Measurements from ENCODE around the gene FMO1.
"Not testable (repeated sequence)": the region's sequence is repeated elsewhere in the genome, so short reads cannot be mapped to it uniquely, and the experiment has no call there.

FMO1 gene

GRCh38 chr1:171220581-171221054, 27.7 kb upstream of the FMO1 start:
- Histone ChIP-seq H3K27ac (ENCODE audit: low read depth, low read length, poor library complexity, severe bottlenecking) (no peak overlapping the region), H3K36me3 (ENCODE audit: insufficient read depth, low read length) (no peaks in the 10 kb centered on the region), H3K79me2 (ENCODE audit: insufficient read depth, low read length) (no peaks in the 10 kb centered on the region), H3K9ac (ENCODE audit: low read length) (no peak overlapping the region), H3F3A (ENCODE audit: insufficient read depth, low read length) (no peaks in the 10 kb centered on the region), H3K4me2 (ENCODE audit: low read length) (no peak overlapping the region), H3K4me3 (ENCODE audit: low read depth, low read length, poor library complexity, severe bottlenecking) (no peak overlapping the region), H2AFZ (ENCODE audit: low read length) (no peak overlapping the region), H3K4me1 (ENCODE audit: insufficient read depth, low read length, severe bottlenecking) (no peaks in the 10 kb centered on the region), H3K9me2 (ENCODE audit: low read depth, low read length) (no peaks in the 10 kb centered on the region), H3K27me3 (ENCODE audit: insufficient read depth, low read length) (no peaks in the 10 kb centered on the region), H3K9me3 (ENCODE audit: low read length) (no peaks in the 10 kb centered on the region), H4K20me1 (ENCODE audit: insufficient read depth, low read length) (no peaks in the 10 kb centered on the region)
- TF ChIP-seq CTCF (IDR thresholded peaks at IDR 0.05; ENCODE audit: low read length) = no peak
- TF ChIP-seq EZH2 (IDR thresholded peaks at IDR 0.05; ENCODE audit: borderline replicate concordance, low read length) = no peak

- H3K79me2 ChIP-seq (ENCODE audit: insufficient read depth, low read length) = no peaks in the 10 kb centered on the region
- no peak overlapping the region for H3K9ac ChIP-seq (ENCODE audit: low read length)
- H3K9me3 ChIP-seq (ENCODE audit: low read length) = no peaks in the 10 kb centered on the region
- no peaks in the 10 kb centered on the region for H4K20me1 ChIP-seq (ENCODE audit: insufficient read depth, low read length)
- TF ChIP-seq EZH2 (IDR thresholded peaks at IDR 0.05; ENCODE audit: borderline replicate concordance, low read length) (no peak), CTCF (IDR thresholded peaks at IDR 0.05; ENCODE audit: low read length) (no peak)
- H3K9me2 ChIP-seq (ENCODE audit: low read depth, low read length) = no peaks in the 10 kb centered on the region
- H3K27me3 ChIP-seq (ENCODE audit: insufficient read depth, low read length) = no peaks in the 10 kb centered on the region
- H3K27ac ChIP-seq (ENCODE audit: low read depth, low read length, poor library complexity, severe bottlenecking) = no peak overlapping the region
- no peak overlapping the region for H3K4me3 ChIP-seq (ENCODE audit: low read depth, low read length, poor library complexity, severe bottlenecking)
- no peaks in the 10 kb centered on the region for H3F3A ChIP-seq (ENCODE audit: insufficient read depth, low read length)
- H3K4me1 ChIP-seq (ENCODE audit: insufficient read depth, low read length, severe bottlenecking) = no peaks in the 10 kb centered on the region
- H2AFZ ChIP-seq (ENCODE audit: low read length) = no peak overlapping the region
- no peaks in the 10 kb centered on the region for H3K36me3 ChIP-seq (ENCODE audit: insufficient read depth, low read length)
- H3K4me2 ChIP-seq (ENCODE audit: low read length) = no peak overlapping the region
Observed at GRCh38 chr1:171221665-171222591, 26.4 kb upstream of the FMO1 start.

- Histone ChIP-seq H3K4me2 (ENCODE audit: low read length) (no peak overlapping the region), H3K79me2 (ENCODE audit: insufficient read depth, low read length) (no peaks in the 10 kb centered on the region)
Observed at GRCh38 chr1:171222936-171223335, 25.4 kb upstream of the FMO1 start.

DNA sequence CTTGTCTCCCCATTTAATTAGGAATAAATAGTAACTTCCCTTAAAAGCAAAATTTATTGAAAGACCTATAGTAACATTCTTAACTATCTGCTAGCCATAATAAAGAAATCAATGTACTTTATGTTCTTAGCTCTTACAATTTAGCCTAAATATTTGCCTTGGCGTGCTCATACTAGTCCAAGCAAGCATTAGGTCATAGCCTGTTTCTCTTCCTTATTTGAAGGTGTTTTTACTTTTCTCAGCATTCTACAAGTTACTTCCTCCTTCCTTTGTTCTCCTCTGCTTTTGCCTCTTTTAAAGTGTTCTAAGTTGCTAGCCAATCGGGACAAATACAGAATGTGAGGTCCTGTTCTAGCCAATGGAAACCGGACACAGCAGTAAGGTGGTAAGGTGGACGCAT, 24.0 kb upstream of the FMO1 start:
- not testable (repeated sequence) for H3K4me1 ChIP-seq (ENCODE audit: insufficient read depth, low read length, severe bottlenecking); H2AFZ ChIP-seq (ENCODE audit: low read length); H3K9me3 ChIP-seq (ENCODE audit: low read length); H3K4me3 ChIP-seq (ENCODE audit: low read depth, low read length, poor library complexity, severe bottlenecking); H3F3A ChIP-seq (ENCODE audit: insufficient read depth, low read length); H3K36me3 ChIP-seq (ENCODE audit: insufficient read depth, low read length); H3K9ac ChIP-seq (ENCODE audit: low read length); H4K20me1 ChIP-seq (ENCODE audit: insufficient read depth, low read length); H3K27ac ChIP-seq (ENCODE audit: low read depth, low read length, poor library complexity, severe bottlenecking); H3K4me2 ChIP-seq (ENCODE audit: low read length); H3K27me3 ChIP-seq (ENCODE audit: insufficient read depth, low read length); H3K9me2 ChIP-seq (ENCODE audit: low read depth, low read length); H3K79me2 ChIP-seq (ENCODE audit: insufficient read depth, low read length)

More at GRCh38 chr1:171222936-171223335, 25.4 kb upstream of the FMO1 start:
- Histone ChIP-seq H3F3A (ENCODE audit: insufficient read depth, low read length) (no peaks in the 10 kb centered on the region), H4K20me1 (ENCODE audit: insufficient read depth, low read length) (no peaks in the 10 kb centered on the region), H3K4me1 (ENCODE audit: insufficient read depth, low read length, severe bottlenecking) (no peaks in the 10 kb centered on the region), H3K27me3 (ENCODE audit: insufficient read depth, low read length) (no peaks in the 10 kb centered on the region), H3K9me2 (ENCODE audit: low read depth, low read length) (no peaks in the 10 kb centered on the region), H3K36me3 (ENCODE audit: insufficient read depth, low read length) (no peaks in the 10 kb centered on the region), H3K9me3 (ENCODE audit: low read length) (no peaks in the 10 kb centered on the region), H3K9ac (ENCODE audit: low read length) (no peak overlapping the region), H2AFZ (ENCODE audit: low read length) (no peak overlapping the region), H3K27ac (ENCODE audit: low read depth, low read length, poor library complexity, severe bottlenecking) (no peak overlapping the region), H3K4me3 (ENCODE audit: low read depth, low read length, poor library complexity, severe bottlenecking) (no peak overlapping the region)
- TF ChIP-seq EZH2 (IDR thresholded peaks at IDR 0.05; ENCODE audit: borderline replicate concordance, low read length) (no peak), CTCF (IDR thresholded peaks at IDR 0.05; ENCODE audit: low read length) (no peak)
